ENCODE results near the gene ASAP2.

Gene ASAP2

DNA sequence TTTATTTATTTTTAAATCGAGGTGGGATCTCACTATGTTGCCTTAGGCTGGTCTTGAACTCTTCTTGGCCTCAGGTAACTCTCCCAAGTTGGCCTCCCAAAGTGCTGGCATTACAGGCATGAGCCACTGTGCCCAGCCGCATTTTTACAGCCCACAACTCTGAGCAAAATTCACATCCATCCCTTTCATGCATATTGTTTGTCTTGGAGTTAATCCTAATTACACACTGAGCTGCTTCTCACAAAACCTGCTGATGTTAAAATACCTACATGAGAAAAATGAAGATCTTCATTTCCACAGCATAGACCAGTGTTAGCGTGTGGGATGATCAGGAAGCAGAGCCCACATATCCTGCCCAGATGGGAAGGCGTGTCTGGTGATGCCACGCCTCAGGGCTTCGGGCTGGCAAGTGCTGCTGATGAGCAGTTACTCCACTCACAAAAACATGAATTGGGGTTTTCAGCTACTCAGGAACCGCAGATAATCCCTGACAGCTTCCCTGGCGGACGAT is 202.1 kb downstream of the ASAP2 start:
- DNase-seq (ENCODE audit: low read depth), result peak; percentile 51
- in situ Hi-C loops (cut with HindIII; ENCODE audit: low sequenced_read_pairs), result no loop called here
- H3K4me3 ChIP-seq (ENCODE audit: low read depth, low read length), result no peak overlapping the region
- TF ChIP-seq, protein P1, sequence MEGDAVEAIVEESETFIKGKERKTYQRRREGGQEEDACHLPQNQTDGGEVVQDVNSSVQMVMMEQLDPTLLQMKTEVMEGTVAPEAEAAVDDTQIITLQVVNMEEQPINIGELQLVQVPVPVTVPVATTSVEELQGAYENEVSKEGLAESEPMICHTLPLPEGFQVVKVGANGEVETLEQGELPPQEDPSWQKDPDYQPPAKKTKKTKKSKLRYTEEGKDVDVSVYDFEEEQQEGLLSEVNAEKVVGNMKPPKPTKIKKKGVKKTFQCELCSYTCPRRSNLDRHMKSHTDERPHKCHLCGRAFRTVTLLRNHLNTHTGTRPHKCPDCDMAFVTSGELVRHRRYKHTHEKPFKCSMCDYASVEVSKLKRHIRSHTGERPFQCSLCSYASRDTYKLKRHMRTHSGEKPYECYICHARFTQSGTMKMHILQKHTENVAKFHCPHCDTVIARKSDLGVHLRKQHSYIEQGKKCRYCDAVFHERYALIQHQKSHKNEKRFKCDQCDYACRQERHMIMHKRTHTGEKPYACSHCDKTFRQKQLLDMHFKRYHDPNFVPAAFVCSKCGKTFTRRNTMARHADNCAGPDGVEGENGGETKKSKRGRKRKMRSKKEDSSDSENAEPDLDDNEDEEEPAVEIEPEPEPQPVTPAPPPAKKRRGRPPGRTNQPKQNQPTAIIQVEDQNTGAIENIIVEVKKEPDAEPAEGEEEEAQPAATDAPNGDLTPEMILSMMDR (IDR thresholded peaks at IDR 0.05; ENCODE audit: low read depth, low read length, missing control alignments), result no peak

DNA sequence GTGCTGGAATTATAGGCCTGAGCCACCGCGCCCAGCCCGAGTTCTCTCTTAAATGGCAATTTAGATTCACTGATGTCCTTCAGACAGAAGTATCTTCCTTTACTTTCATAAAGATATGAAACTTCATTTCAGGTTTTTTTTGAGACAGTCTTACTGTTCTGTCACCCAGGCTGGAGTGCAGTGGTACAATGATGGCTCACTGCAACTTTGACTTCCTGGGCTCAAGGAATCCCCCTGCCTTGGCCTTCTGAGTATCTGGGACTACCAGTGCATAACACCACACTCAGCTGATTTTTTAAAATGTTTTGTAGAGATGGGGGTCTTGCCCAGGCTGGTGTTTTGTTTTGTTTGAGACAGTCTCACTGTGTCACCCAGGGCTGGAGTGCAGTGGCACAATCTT is 203.5 kb downstream of the ASAP2 start:
- in situ Hi-C loops (cut with HindIII; ENCODE audit: low sequenced_read_pairs), result no loop called here
- DNase-seq (ENCODE audit: low read depth), result no peak
- no peak overlapping the region for H3K4me3 ChIP-seq (ENCODE audit: low read depth, low read length)
- TF ChIP-seq, protein P1 (IDR thresholded peaks at IDR 0.05; ENCODE audit: low read depth, low read length, missing control alignments), result no peak

DNA sequence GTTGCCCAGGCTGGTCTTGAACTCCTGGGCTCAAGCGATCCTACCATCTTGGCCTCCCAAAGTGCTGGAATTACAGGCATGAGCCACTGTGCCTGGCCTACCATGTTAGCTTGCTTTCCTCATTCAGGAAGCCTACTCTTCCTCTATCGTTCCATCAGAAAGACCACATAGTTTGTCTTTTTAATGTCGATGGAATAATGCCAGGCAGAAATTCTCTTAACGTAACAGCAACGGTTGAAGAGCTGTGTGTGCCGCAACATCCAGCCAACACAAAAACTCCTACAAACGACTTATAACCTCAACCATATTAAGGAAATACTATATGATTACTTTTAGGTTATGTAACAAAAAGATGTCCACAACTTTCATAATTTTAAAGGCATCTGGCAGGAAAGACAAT is 206.2 kb downstream of the ASAP2 start:
- in situ Hi-C loops (cut with HindIII; ENCODE audit: low sequenced_read_pairs), result no loop called here
- TF ChIP-seq, protein P1 (IDR thresholded peaks at IDR 0.05; ENCODE audit: low read depth, low read length, missing control alignments), result no peak
- no peak overlapping the region for H3K4me3 ChIP-seq (ENCODE audit: low read depth, low read length)
- no peak for DNase-seq (ENCODE audit: low read depth)

DNA sequence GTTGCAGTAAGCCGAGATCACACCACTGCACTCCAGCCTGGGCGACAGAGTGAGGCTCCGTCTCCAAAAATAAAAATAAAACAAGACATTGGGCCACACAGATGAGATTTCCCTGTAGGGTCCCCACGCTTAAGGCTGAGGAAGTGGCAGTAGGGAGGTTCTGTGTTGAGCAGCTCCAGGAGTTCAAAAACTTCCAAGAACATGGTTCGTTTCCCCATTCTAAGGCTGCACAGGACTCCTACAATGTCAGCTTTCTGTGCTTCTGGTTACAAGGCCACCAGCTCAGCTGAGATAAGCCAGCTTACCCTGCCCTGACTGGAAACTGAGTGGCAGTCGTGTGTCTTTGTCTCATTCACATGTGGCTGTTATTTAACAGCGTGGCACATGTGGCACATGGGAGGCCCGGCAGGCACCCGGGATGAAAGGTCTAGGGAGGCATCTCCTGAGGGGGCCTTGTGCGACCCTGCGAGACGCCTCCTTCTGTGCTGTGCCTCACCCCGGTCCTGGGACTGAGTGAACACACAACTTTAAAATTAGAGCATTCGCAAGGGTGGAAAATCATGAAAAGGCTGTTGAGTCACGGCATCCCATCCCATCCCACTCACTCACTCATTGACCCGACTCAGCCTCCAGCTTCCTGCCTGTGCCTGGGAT is 209.0 kb downstream of the ASAP2 start:
- TF ChIP-seq, protein P1 (IDR thresholded peaks at IDR 0.05; ENCODE audit: low read depth, low read length, missing control alignments), result no peak

DNA sequence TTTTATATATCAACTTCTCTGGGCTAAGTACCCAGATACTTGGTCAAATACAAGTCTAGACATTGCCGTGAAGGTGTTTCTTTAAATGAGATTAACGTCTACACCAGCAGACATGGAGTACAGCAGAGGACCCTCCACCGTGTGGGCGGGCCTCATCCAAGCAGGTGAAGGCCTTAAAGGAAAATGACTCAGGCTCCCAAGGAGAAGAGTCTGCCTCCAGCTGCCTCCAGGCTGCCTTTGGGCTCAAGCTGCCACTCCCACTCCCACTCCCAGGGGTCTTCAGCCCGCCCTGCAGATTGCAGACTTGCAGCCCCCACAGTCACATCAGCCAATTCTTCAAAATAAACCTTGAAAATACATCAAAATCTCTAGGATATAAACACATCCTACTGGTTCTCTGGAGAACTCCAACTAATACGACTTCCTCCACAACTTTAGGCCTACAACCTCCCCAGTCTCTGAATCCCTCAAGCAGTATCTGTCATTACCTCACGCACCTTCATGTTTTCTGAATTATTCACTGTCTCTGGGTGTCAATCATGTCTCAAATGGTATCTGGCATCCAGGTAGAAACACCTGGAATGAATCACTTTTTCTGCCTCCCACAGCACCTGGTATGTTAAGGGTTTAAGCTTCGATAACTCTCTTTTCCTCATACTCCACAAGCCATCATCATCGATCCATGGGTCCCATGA is 209.8 kb downstream of the ASAP2 start:
- no peak overlapping the region for H3K4me3 ChIP-seq (ENCODE audit: low read depth, low read length)
- no peak for DNase-seq (ENCODE audit: low read depth)
- in situ Hi-C loops (cut with HindIII; ENCODE audit: low sequenced_read_pairs), result no loop called here
- TF ChIP-seq, protein P1 (IDR thresholded peaks at IDR 0.05; ENCODE audit: low read depth, low read length, missing control alignments), result no peak

More for the DNA sequence above, 209.0 kb downstream of the ASAP2 start:
- no peak overlapping the region for H3K4me3 ChIP-seq (ENCODE audit: low read depth, low read length)
- in situ Hi-C loops (cut with HindIII; ENCODE audit: low sequenced_read_pairs), result no loop called here
- no peak for DNase-seq (ENCODE audit: low read depth)

DNA sequence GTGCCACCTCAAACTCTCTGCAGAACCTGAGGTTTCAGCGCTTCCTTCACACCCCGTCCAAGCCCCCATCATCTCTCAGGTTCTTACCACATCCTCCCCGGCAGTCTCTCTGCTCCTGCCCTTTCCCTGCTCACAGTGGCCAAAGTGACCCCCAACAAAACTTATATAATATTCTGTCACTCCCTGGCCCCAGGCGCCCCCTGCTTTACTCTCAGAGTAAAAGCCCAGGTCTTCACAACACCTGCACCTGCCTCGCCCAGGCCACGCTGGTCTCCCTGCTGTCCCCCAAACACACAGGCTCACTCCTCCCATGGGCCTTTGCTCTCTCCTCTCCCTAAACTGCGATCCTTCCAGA is 210.3 kb downstream of the ASAP2 start:
- TF ChIP-seq, protein P1 (IDR thresholded peaks at IDR 0.05; ENCODE audit: low read depth, low read length, missing control alignments), result no peak
- DNase-seq (ENCODE audit: low read depth), result no peak
- H3K4me3 ChIP-seq (ENCODE audit: low read depth, low read length), result no peak overlapping the region
- in situ Hi-C loops (cut with HindIII; ENCODE audit: low sequenced_read_pairs), result no loop called here
